GM19452 (cell line): Measurements from ENCODE around the gene PAAF1.
"Not testable (repeated sequence)": the region's sequence is repeated elsewhere in the genome, so short reads cannot be mapped to it uniquely, and the experiment has no call there.

Experiments used
- ATAC-seq: cut with Tn5 transposase; IDR thresholded peaks from one replicate; pipeline ENCODE4 v1.9.1; 2021; ENCODE audit not compliant: unreplicated experiment

PAAF1 gene

GRCh38 chr11:73880449-73880848 lies 3.6 kb downstream of the PAAF1 start:
- ATAC-seq = not testable (repeated sequence)

DNA sequence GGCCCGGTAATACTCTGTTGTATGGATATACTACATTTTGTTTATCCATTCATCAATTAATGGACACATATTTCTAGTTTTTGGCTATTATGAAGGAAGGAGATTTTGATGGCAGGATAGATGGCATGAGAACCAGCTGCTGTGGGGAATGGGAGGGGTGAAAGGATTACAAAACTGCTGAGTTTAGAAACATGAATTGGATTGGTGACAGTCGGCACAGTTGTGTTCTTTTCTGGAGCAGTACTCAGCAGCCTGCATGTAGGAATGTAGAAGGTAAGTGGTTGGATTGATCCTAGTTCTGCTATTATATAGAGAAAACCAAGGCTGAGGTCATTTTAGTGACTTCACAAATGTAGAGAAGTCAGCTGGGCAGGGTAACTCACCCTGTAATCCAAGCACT lies 7.1 kb downstream of the PAAF1 start:
- no peak for ATAC-seq

GRCh38 chr11:73888244-73888643 lies 11.4 kb downstream of the PAAF1 start:
- ATAC-seq = no peak

DNA sequence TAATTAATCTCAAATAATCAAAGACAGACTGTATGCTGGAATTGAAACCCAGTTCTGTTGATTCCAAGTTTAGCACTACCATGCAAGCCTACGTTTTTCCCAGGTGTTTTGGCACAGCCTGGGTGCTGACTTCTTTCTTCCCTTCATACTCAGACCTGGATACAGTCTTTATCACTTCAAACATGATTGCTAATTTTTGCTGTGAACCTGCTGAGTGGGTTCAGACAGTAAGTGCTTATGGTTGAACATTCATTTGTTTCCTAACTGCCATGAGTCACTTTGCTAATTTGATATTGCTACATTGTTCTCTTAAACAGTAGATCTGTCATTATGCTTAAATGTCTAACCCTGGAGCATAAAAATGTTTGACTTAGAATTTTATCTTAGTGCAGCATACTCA lies 12.2 kb downstream of the PAAF1 start:
- ATAC-seq = no peak

GRCh38 chr11:73889536-73889935 lies 12.7 kb downstream of the PAAF1 start:
- ATAC-seq = no peak

- no peak for ATAC-seq
These were observed 16.2 kb downstream of the PAAF1 start for GRCh38 chr11:73893041-73893440.

DNA sequence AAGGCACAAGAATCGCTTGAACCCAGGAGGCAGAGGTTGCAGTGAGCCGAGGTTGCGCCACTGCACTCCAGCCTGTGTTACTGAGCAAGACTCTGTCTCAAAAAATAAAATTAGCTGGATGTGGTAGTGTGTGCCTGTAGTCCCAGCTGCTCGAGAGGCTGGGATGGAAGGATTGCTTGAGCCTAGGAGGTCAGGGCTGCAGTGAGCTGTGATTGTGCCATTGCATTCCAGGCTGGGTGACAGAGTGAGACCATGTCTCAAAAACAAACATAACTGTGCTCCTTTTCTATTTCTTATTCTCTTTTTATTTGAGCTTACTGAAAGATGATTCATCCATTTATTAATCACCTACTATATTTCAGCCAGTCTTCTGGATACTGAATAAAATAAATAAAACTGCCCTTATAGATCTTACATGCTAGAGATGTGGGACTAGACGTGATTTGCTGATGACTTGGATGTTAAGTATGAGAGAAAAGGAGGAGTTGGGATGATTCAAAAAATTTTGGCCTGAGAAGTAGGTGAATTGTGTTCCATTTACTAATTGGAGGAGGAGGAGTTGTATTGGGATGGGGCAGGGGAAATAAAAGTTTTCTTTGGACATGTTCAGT lies 18.0 kb downstream of the PAAF1 start:
- no peak for ATAC-seq

DNA sequence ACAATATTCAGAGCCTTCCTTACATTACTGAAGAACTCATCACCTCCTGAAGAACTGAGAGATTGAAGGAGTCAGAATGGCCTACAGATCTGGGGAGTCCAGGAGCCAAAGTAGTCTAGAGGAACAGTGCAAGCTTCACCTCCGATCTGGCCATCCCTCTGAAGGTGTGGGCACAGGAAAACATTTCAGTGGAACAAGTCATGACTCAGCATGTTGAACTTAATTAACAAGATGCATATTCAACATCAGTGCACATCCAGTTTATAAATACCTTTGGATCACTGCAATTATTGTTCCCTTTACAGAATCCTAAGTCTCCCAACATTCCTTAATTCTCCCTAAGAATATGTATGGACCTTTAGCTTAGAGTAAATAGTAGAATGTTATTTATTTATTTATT lies 25.5 kb downstream of the PAAF1 start:
- ATAC-seq = no peak

- no peak for ATAC-seq
These were observed 30.4 kb downstream of the PAAF1 start for GRCh38 chr11:73907191-73907590.

DNA sequence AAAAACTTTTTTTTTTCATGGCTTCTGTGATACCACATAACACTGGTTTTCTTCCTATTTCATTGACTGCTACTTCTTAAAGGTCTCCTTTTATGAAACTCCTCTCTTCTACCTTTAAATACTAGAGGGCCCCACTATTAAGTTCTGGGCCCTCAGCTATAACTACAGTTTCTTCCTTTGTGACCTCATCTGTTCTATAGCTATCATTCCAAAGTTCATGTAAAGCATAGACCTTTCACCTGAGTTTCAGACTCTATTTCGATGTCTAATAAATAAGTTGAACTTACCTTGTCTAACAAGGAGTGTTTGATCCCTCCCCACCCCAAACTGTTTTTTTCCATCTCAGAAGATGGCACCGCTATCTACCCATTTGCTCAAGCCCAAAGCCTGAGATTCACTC lies 35.2 kb downstream of the PAAF1 start:
- no peak for ATAC-seq

DNA sequence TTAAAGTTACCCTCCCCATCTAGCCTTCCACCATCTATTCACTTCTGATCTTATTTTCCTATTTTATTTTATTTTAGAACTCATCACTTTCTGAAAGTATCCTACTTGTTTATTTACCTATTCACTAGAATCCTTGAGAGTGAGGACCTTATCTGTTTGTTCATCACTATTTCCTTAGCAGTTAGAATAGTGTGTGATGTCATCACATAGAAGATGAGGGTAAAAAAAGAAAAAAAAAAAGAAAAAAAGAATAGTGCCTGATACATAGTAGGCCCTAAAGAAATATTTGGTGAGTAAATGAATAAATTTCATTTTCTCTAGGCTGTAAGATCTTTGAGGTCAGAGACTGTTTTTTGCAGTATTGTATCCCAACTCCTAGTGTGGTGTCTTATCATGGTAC lies 36.7 kb downstream of the PAAF1 start:
- ATAC-seq = no peak

DNA sequence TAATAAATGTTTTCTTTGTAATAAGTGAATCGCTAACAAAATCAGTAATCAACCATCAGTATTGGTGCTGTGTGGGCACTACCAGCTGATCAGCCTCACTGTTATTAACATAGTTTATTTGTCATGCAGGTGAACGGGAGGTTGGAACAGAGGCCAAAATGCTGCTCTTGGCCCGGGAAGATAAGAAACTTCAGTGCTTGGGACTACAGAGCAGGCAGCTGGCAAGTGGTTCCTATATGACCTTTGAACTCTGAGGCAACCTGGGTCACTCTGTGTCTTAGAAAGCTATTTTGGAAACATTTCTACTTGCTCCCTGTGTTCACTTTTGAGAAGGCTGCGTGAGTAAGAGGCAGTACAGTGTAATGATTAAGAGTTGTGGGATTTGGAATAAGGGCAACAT lies 37.5 kb downstream of the PAAF1 start:
- ATAC-seq = no peak

GRCh38 chr11:73916435-73916834 lies 39.6 kb downstream of the PAAF1 start:
- no peak for ATAC-seq

GRCh38 chr11:73921180-73921579 lies 44.4 kb downstream of the PAAF1 start:
- ATAC-seq = no peak

DNA sequence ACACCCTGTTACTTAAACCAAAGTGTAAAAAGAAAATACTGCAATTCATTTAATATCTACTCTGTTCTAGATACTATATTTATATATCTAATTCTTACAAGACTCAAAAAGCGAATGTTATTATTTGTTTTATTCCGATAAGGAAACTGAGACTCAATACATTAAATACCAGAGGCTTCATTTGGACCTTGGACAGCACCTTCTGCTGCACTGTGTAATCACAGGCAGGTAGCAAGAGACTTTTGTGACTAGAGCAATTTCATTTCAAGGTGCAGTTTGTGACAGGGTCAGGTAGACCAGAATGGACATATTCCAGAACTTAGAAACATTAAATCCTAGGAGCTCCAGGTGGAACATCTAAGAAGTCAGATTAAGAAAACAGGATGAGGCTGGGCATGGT lies 52.6 kb downstream of the PAAF1 start:
- ATAC-seq = no peak

DNA sequence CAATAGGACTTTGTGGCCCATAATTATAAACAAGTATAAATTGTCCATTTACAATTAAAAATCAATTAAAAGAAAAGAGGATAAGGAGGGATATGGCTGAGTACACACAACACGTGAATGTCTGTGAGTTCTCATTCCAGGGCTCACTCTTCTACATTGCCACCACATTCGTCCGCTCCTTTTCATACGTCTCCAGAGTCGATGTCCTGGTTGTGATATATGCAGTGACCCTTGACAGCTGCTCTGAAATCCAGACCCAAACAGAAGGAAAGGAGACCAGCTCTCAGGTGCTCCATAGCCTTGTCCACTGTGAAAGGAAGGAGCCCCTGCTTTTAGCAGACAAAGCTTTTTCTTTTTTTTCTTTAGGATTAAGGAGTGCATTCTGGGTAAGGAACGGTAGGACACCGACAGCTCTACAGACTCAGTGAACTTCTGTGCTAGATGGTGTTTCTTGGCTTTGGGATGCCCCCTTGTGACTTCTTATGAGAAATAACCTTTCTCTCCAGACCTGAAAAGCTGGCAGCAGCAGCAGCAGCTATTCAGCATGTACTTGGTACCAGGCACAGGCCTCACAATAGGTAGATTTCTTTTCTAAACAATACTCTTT lies 54.3 kb downstream of the PAAF1 start:
- no peak for ATAC-seq

- no peak for ATAC-seq
These were observed 55.2 kb downstream of the PAAF1 start for GRCh38 chr11:73931951-73932350.

DNA sequence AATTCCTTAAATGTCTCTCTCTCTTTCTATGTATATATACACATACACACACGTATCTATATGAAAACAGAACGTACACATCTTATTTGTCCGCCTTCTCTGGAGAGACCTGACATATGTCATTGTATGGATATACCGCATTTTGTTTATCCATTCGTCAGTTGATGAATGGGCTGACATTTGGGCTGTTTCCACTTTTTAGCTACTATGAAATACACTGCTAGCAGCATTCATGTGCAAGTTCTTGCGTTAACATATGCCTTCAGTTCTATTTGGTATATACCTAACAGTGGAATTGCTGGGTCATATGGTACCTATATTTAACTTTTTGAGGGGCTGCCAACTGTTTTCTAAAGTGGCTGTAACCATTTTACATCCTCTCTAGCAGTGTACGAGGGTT lies 56.0 kb downstream of the PAAF1 start:
- no peak for ATAC-seq

DNA sequence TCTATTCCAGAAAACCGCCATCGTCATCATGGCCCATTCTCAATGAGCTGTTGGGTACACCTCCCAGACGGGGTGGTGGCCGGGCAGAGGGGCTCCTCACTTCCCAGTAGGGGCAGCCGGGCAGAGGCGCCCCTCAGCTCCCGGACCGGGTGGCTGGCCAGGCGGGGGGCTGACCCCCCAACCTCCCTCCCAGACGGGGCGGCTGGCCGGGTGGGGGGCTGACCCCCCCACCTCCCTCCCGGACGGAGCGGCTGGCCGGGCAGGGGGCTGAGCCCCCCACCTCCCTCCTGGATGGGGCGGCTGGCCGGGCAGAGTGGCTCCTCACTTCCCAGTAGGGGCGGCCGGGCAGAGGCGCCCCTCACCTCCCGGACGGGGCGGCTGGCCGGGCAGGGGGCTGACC lies 59.2 kb downstream of the PAAF1 start:
- not testable (repeated sequence) for ATAC-seq

GRCh38 chr11:73939096-73939495 lies 62.3 kb downstream of the PAAF1 start:
- ATAC-seq = no peak

DNA sequence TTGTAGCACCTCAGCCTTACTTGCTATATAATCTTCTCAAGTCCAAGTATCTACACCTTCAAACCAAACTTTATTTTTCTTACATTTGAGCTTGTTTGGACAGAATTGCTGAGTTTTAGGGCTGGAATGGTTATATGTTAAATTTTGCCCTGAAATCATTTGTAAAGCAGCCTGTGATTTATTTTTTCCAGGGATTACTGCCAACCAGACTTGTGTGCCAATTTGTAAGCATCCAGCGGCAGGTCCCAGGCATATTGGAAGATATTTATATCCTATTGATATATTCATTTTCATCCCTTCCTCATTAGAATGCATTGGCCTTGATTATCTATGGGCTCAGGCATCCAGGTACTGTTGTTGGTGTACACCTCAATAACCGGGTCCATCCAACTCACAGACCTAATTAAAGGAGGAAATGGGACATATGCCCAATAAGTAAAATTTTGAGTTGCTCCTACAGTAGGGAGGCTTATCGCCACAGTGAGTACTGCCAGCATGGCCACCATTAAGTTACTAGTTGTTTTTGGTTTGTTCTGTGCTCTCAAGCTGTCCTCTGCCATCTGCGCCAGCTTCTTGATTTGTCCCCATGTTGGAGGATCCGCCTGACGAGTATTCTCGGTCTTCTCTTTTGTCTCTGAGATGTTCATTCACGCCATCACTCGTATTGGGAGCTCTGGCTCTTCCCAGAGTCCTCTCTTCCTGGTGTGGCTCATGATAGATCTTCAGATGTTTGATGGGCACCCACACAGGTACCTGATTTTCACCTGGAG lies 64.2 kb downstream of the PAAF1 start:
- ATAC-seq = no peak

DNA sequence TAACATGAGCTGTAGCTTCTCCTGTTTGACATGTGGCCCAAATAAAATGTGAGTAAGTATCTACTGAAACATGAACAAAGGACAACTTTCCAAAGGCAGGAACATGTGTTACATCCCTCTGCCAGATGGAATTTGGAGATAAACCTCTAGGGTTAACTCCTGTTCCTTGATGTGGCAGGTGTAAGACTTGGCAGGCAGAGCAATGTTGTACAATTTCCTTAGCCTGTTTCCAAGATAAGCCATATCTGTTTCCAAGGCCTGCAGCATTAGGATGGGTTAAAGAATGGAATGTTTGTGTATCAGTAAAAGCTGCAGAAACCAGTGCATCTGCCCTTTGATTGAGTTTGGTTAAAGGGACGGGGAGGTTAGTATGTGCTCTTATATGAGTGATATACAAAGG lies 65.2 kb downstream of the PAAF1 start:
- ATAC-seq = no peak
